Fibroblast of gingiva (primary cell): ENCODE data around the gene NADK.

Experiments used
- DNase-seq: peaks from one replicate; pipeline ENCODE4 v3.0.0-alpha.2; 2011; ENCODE audit warnings: low read depth

Gene NADK

GRCh38 chr1:1785666-1786065 lies 7.4 kb upstream of the NADK start:
- no peak for DNase-seq

- DNase-seq = no peak
These were observed 6.7 kb upstream of the NADK start for GRCh38 chr1:1784933-1785332.

- no peak for DNase-seq
These were observed 5.0 kb upstream of the NADK start for GRCh38 chr1:1783320-1783719.

- DNase-seq = peak; percentile 70
These were observed 4.3 kb upstream of the NADK start for GRCh38 chr1:1782399-1783221.

GRCh38 chr1:1781526-1781903 lies 3.2 kb upstream of the NADK start:
- DNase-seq = no peak

- no peak for DNase-seq
These were observed 2.6 kb upstream of the NADK start for GRCh38 chr1:1780598-1781525.

- peak; percentile 69 for DNase-seq
These were observed 1.7 kb upstream of the NADK start for GRCh38 chr1:1779691-1780597.

- DNase-seq = no peak
These were observed 1.0 kb upstream of the NADK start for GRCh38 chr1:1779320-1779675.

- DNase-seq = no peak
These were observed 521 bp upstream of the NADK start for GRCh38 chr1:1778663-1779319.

GRCh38 chr1:1777583-1777899 lies 729 bp downstream of the NADK start:
- peak; percentile 91 for DNase-seq

GRCh38 chr1:1776672-1777582 lies 1.3 kb downstream of the NADK start:
- DNase-seq = no peak

GRCh38 chr1:1775327-1776226 lies 2.7 kb downstream of the NADK start:
- DNase-seq = no peak

- DNase-seq = no peak
These were observed 4.4 kb downstream of the NADK start for GRCh38 chr1:1773874-1774273.

GRCh38 chr1:1771096-1771495 lies 7.2 kb downstream of the NADK start:
- no peak for DNase-seq

GRCh38 chr1:1770102-1770501 lies 8.2 kb downstream of the NADK start:
- DNase-seq = no peak

- DNase-seq = no peak
These were observed 9.8 kb downstream of the NADK start for GRCh38 chr1:1768249-1768992.

GRCh38 chr1:1764876-1765470 lies 13.3 kb downstream of the NADK start:
- no peak for DNase-seq
